Hematopoietic multipotent progenitor cell treated with erythropoietin and hydrocortisone succinate and interleukin-3 and kit ligand, for 15 days (in vitro differentiated cells): ENCODE results near the gene ATP5F1C.
"Not testable (repeated sequence)": the region's sequence is repeated elsewhere in the genome, so short reads cannot be mapped to it uniquely, and the experiment has no call there.

Experiments
- DNase-seq: peaks from one replicate; pipeline ENCODE4 v3.0.0-alpha.2; 2015; ENCODE audit warnings: low spot score

Gene ATP5F1C

DNA sequence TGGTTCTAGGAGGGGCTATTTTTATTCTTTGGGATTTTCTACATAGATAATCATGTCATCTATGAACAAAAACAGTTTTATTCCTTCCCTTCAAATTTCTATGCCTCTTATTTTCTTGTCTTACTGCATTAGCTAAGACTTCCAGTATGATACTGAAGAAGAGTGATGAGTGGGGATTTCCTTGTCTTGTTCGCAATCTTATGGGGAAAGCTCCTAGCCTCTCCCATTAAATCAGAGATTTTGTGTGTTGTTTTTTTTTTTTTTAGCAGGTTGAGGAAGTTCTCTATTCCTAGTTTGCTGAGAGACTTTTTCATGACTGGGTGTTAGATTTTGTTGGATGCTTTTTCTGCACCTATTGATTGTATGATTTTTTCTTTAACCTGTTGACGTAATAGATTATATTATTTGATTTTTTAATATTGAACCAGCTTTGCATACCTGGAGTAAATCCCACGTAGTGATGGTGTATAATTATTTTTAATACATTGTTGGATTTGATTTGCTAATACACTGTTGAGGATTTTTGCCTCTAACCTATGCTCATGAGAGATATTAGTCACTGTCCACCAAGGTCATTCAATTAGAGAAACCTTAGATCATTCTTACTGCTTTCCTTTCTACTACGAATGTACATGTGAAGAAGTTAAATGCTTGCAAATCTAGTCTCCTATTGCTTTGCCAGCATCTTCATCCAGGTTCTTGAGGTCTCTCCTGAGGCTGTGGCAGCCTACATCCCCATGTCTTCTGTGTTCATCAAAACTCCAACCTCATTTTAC is 6.5 kb downstream of the ATP5F1C start:
- no peak for DNase-seq

DNA sequence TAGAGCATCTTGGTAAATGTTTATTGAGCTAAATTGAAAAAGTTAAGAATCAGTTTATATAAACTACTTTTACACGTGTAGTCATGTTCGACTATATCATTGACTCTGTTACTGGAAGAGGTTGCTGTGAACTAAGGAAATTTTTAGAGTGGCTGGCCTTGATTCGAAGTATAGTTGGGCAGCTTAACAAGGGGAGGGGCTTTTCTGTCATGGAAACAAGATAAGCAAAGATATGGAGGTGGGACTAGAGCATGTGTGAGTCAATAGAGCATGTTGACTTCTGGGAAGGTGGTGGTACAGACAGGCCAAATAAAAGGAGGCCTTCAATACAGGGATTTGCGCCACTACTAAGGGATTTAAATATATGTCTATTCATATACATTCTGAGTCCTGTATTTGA is 7.6 kb downstream of the ATP5F1C start:
- no peak for DNase-seq

DNA sequence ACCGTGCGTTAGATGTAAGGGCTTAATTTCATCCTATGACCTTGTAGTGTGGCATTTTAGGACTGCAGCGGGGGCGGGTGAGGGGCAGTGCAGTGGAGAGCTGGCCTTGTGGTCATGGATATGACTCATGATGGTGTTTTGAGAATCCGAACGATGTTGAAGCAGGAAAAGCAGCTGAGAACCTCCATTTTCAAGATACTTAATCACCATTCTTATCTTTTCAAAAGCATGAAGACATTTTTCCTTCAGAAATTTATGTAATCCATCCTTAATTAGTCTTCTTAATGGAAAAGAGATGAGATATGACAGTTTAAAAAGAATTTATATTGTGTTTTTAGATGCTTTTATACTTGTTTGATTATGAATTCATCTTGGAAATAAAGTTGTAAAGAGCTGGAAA is 9.6 kb downstream of the ATP5F1C start:
- DNase-seq = no peak

DNA sequence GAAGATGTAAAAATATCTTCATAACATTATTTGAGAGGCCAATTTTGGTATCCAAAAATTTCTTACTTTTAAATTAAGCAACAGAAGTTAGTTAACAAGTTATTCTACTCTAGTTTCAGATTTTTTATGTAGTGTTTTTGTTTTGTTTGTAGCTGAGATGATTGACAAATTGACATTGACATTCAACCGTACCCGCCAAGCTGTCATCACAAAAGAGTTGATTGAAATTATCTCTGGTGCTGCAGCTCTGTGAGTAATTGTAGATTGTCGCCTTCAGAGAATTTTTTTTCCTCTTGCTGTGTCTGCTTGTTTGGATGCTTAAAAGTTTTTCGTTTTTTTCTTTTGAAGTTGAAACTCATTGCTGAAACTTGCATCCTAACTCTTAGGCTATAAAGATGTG is 14.6 kb downstream of the ATP5F1C start:
- no peak for DNase-seq

DNA sequence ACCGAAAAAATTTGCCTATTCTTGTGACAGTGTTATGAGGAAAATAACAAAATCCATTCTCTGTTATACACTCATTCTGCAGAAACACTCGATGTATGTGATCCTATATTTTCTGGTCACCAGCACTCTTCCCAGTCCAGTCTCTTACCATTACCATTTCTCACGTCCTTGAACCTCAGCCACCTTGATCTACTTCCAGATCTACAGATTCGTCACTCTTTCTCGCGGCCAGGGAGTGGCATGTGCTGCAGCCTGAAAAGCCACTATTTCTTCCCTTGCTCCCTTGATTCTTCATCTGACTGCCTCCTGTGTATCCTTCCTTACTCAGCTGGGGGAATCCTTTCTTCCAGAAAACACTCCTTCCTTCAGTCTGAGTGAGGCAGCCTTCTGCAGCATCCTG is 16.2 kb downstream of the ATP5F1C start:
- no peak for DNase-seq

DNA sequence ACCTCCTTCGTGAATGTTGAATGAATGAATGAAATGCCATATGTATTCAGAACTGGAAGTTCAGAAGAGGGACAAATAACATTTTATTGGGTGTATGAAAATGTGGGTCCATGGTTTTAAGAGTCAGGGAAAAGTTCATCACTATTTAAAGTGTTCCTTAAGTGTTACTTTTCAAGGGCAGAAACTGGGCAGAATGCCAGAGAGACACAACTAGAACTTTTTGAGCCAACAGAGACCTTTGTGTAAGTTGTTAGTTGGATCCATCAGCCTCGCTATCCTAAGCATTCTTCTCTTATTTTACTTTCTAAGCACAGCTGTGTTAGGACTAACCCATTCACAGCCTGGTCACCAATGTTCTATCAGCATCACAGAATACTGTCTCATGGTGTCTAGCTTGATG is 16.8 kb downstream of the ATP5F1C start:
- DNase-seq = no peak

DNA sequence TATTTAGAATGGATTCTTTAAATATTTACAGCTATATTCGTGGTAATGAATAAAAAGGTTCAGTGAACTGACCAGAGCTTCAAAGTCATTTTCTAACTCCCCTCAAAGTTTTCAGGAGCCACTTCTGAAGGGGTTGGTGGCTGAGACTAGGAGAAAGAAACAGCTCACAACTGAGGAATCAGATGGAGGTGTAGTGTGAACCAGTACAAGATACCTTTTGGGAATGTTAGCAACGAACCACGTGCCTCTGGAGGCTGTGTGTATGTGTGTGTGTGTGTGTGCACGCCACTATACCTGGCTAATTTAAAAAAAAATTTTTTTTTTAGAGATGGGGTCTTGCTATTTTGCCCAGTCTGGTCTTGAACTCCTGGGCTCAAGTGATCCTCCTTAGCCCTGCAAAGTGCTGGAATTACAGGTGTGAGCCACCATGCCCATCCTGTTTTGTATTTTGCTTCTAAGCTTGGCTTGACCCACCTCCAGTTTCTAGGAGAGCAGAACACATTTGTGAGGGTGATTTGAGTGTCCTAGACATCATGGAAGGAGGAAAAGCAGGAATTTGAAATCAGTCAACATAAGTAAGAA is 20.8 kb downstream of the ATP5F1C start:
- DNase-seq = no peak

DNA sequence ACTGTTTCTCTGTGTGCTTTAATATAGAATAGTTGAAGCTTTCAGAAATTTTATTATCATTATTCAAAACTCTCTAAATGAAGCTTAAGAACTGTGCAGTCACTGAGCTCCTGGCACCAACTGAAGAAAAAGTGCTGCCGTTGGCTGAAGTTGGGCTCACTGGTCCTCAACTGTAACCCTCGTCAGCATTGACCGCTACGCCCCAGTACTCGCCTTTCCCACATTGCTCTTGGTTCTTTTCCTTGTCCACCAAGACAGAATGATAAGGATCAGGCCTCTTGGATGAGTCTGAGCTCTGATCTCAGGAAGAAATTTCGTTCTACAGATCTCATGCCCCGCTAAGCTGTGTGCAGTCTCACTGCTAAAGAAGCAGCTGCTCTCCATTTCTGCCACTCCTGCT is 22.5 kb downstream of the ATP5F1C start:
- no peak for DNase-seq

DNA sequence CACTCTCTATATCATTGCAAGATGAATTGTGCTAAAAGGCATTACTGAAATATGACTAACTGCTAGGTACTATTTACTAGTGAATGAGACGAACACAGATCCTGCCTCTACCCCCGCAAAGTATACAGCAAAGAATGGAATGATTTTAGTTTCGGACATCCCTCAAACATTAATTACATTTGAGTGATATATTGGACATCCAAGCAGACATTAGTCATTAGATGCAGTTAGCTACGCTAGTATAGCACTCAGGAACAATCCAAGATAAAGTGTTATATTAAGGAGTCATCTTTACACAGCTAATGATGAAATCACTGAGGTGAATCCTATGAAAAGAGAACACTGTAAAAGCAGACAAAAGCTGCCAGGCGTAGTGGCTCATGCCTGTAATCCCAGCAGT is 23.0 kb downstream of the ATP5F1C start:
- no peak for DNase-seq

DNA sequence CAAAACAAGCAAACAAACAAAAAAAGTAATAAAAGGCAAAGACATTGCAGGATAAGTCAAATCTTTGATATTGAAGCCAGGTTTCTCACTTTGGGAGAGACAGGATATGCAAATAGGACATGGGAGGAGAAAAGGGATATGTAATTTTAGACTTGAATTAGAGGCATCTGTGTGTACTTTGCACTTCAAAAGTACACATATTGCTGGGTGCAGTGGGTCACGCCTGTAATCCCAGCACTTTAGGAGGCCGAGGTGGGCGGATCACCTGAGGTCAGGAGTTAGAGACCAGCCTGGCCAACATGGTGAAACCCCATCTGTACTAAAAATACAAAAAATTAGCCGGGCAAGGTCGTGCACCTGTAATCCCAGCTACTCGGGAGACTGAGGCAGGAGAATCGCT is 23.8 kb downstream of the ATP5F1C start:
- DNase-seq = not testable (repeated sequence)

DNA sequence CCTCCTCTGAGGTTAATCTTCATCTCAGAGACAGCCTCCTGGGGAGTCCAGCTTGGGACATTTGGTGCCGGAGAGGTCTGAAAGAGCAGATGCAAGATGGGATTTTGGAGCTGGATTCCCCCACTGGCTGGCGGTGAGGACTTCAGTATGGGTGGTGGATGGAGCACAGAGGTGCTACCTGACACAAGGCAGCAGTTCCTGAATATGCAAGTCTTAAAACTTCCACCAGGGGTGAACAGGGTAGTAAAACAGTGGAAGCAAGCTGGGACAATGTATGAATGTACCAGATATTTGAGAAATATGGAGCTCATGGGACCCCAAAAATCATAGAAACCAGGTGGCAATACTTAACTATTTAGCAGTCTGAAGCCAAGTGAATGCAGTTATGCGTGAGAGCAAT is 25.5 kb downstream of the ATP5F1C start:
- DNase-seq = no peak

DNA sequence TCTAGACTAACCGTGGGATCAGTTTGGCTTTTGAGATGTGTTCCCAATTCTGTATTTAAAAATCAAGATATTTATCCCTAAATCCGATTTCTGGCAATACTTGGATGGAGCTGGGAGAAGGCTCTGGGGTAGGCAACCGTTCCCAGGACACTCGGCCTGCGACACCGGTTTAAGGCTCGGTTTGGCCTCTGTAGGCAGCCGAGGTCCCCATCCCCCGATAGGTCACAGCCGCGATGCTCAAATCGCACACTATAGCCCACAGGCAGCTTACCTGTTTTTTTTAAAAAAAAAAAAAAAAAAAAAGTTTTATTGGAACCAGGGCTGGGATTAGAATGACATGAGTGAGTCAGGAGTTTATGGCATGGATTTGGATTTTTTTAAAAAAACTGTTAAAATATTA is 29.6 kb downstream of the ATP5F1C start:
- no peak for DNase-seq

DNA sequence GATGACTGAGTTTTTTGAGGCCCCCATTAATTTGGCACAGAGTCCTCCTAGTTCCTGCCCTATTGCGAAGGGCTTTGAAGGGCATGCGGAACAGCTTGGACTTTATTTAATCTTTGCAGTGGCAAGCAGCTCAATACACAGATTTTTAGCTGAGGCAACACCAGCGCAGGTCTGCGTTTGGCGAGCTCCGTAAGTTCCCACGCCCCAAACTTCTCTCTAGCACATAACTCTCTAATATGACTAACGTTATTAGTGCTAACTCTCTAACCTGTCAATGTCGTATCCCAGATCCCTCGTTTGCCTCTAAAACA is 30.0 kb downstream of the ATP5F1C start:
- no peak for DNase-seq

DNA sequence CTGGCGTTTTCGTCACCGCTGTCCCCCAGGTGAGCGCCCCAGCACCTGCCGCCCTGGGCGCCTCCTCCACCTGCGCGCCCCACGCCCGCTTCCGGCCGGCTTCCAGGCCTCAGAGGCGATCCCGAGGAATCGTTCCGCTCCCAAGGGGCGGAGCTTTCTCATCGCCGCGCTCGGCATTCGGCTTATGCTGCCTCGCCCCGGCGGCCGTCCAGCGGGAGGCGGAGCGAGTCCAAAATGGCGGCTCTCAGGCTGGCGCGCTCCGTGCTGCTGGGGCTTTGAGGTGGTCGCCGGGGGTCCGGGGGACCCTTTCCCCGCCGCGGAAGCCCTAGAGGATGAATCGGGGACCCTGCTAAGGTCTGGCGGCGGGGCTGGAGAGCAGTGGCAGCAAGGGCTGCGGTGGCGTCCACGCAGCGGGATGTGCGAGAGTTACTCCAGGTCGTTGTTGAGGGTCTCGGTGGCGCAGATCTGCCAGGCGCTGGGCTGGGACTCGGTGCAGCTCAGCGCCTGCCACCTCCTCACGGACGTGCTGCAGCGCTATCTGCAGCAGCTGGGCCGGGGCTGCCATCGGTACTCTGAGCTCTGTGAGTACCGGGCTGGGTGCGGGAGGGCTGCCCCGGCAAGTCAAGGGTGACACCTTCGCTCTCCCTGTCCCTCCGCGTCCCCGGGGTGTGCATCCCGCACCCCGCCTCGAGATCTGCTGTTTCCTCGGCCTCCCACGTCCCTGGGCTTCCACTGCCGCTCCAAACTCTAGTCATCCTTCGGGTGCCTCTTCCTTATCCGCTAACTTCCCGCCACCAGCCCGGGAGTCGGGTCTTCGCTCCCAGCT is 30.5 kb downstream of the ATP5F1C start, which contains the start of gene TAF3:
Gene TAF3, plus strand, starts transcription at position 211 of the 826 bp plus-strand sequence. Its CDS starts 205 bp downstream, at position 416.
- DNase-seq = peak; percentile 94

DNA sequence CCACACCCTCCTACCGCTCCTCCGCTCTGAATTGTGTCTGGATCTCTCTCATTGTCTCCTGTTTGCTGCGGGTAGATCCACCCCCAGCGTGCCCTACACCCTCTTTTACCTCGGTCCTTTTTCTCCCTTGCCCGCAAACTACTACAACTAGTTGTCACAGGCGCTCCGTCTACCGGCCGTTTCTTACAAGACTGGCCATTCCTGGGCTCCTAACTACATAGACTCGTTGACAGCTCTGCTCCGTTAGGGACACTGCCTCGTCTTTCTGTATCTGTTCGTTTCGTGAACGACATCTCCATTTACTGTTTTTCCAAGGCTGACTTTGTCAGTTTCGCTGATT is 31.1 kb downstream of the ATP5F1C start:
- DNase-seq = peak; percentile 56

DNA sequence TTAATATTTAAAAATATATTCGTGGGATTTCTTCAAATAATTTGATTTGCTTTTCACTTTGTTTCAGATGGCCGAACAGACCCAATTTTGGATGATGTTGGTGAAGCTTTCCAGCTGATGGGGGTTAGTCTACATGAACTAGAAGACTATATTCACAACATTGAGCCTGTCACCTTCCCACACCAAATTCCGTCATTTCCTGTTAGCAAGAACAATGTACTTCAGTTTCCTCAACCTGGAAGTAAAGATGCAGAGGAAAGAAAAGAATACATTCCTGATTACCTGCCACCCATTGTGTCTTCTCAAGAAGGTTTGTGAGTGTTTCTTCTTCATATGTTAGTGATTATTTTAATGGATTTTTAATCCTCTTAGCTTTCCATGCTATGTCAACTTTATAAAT is 36.3 kb downstream of the ATP5F1C start:
- DNase-seq = no peak

DNA sequence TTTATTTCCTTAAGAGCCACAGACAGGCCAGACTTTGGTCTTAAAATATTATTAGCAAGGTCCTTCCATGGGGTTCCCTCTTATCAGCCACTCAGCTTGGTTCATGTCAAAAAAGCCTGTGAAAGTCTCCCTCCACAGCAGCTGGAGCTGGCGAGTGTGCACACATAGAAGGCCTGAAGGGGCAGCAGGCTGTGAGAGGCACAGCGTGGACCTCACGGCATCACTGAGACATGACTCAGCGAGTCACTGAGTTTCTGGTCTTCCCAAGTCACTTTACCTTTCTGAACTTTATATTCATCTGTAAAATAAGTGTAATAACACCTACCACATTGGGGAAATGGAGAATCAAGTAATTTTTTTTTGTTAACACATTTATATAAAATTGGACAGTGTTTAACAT is 39.0 kb downstream of the ATP5F1C start:
- DNase-seq = no peak

DNA sequence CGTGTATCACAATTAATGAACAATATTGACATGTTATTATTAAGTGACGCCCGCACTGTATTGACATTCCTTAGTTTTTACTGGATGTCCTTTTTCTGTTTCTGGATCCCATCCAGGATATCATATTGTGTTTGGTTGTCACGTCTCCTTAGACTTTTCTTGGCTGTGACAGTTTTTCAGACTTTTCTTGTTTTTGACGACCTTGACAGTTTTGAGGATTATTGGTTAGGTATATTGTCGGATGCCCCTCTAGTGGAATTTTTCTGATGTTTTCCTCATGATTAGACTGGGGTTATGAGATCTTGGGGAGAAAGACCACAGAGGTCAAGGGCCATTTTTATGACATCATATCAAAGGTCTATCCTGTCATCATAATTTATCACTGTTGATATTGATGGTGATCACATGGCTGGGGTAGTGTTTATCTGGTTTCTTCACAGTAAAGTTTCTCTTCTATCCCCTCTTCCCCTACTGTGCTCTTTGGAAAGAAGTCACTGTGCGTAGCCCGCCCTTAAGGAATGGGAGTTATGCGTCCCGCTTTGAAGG is 41.4 kb downstream of the ATP5F1C start:
- no peak for DNase-seq

DNA sequence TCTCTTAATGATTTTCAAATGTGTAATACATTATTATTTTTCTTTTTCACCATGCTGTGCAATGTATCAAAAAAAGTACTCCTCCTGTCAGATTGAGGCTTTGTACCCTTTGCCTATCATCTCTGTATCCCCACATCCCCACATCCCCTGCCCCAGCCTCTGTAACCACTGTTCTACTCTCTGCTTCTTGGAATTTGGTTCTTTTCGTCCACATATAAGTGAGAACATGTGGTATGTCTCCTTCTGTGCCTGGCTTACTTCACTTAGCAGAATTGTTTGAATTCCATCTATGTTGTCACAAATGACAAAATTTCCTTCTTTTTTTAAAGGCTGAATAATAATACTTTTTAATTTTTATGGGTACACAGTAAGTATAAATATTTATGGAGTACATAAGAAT is 44.1 kb downstream of the ATP5F1C start:
- DNase-seq = no peak

DNA sequence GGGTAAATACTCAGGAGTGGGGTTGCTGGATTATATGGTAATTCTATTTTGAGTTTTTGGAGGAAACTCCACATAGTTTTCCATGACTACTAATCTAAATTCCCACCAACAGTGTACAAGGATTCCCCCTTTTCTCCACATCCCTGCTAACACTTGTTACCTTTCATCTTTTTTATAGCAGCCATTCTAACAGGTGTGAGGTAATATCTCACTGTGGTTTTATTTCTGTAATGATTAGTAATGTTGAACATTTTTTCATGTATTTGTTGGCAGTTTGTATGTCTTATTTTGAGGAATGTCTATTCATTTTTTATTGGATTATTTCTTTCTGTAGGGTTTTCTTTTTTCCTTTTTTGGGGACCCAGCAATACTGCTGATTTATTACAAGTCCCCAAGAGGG is 45.2 kb downstream of the ATP5F1C start:
- DNase-seq = no peak

DNA sequence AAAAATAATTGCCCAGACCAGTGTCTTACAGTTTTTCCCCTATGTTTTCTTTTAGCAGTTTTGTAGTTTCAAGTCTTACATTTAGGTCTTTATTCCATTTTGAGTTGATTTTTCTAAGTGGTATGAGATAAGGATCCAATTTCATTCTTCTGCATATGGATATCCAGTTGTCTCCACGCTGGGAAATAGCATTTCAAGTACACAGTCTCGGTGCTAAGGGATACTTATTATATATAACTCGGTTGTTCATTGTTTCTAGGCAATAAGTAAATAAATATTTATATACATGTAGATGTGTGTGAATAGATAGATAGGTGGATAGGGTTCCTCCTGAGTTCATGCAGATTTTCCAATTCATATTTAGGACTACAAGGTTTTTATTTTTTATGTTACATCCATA is 46.3 kb downstream of the ATP5F1C start:
- no peak for DNase-seq

DNA sequence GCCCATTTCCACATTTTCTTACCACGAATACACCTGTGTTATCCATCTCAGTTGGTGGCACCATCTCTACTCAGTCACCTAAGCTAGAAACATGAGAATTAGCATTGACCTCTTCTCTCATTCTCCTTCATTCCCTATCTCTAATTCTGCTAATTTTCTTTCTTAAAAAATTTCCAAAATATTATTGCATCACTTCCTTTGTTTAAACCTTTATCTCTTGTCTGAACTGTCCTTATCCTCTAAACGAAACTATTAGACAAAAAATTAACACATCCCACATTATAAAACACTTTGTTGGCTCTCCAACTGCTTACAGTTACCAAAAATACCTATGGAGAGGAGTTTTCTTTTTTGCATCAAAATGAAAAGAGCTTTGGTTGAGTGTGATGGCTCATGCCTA is 48.6 kb downstream of the ATP5F1C start:
- no peak for DNase-seq

DNA sequence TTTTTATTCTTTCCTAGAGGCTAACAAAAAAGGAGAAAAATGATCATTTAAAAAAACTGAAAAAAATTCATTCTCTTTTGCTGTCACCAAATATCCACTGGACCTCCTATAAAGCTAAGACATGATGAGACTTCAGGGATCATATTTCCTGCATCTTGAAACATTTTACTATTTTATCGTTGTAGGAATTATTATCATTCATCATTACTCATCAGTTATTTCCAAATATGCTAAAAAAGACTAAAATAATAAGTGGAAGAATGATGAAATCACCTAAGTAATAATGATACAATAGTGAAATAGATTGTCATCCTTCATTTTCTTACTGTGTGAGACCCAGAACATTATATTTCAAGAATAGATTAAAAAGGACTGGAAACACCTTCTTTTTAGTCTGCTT is 58.6 kb downstream of the ATP5F1C start:
- no peak for DNase-seq
